K562 (cell line): ENCODE results near the gene CLEC4E. TPM values are rescaled to one million over a fixed set of nuclear protein-coding genes. Genes with fewer than 3 reads are reported as not detected.

Experiments
- ATAC-seq: fragments of 200-7000 bp; cut with Tn5 transposase; 3 replicates; pipeline ENCODE4 v1.9.1; 2020; ENCODE audit warnings: moderate library complexity
- BruUV-seq: library from RNA; stranded (reverse); fragments of 400-500 nt; replicated peaks from 2 replicates; lab custom pipeline; 2021; lab: Mats Ljungman, UMichigan
- CTCF ChIA-PET: fragments of 300-600 bp; formaldehyde crosslinking; extraction: SDS; loops from one replicate; lab custom pipeline; 2021; ENCODE audit warnings: low intra/inter-chr PET ratio; lab: Yijun Ruan, JAX
- POLR2A ChIA-PET: fragments of 300-600, 350-650 bp; sonication (Branson Sonifier 250); formaldehyde crosslinking; extraction: SDS; loops from one replicate; lab custom pipeline; 2021; ENCODE audit warnings: antibody characterized with exemption, inconsistent platforms; lab: Yijun Ruan, JAX
- DNase-seq, 4 experiments: peaks; one replicate each; pipeline versions ENCODE4 v3.0.0 to v3.0.0-alpha.2; 2011 to 2018; ENCODE audit warnings: low spot score in 3 of 4, mixed read lengths in 3 of 4; ENCODE audit errors: extremely low read depth in 1 of 4
- FAIRE-seq: peaks from 2 replicates; lab custom pipeline; 2011; peaks lifted over from hg19 to GRCh38; lab: Jason Lieb, UNC
- H2AFZ ChIP-seq: 2 replicates; pipeline ENCODE4 v1.6.0; 2011; ENCODE audit warnings: low read depth, low read length, control low read depth, inconsistent platforms
- H3K27ac ChIP-seq: fragments of 200-600 bp; 3 replicates; pipeline ENCODE4 v1.8.0; 2011; ENCODE audit warnings: low read depth, mild to moderate bottlenecking, control low read depth, inconsistent platforms, low read length, moderate library complexity, mixed read lengths; ENCODE audit errors: extremely low read depth
- H3K27me3 ChIP-seq, 2 experiments: fragments of 300-600 bp in 1 of 2; 2 replicates in 1 of 2; 3 replicates in 1 of 2; pipeline versions ENCODE4 v1.6.0 to v1.8.0; 2011; ENCODE audit warnings: inconsistent platforms in 2 of 2, low read length in 2 of 2, mild to moderate bottlenecking in 1 of 2, mixed read lengths in 1 of 2, moderate library complexity in 1 of 2; ENCODE audit not compliant: control insufficient read depth in 2 of 2, insufficient read depth in 2 of 2
- H3K36me3 ChIP-seq: fragments of 300-600 bp; 3 replicates; pipeline ENCODE4 v1.8.0; 2011; ENCODE audit warnings: mild to moderate bottlenecking, low read length, inconsistent platforms; ENCODE audit not compliant: control insufficient read depth, insufficient read depth
- H3K4me1 ChIP-seq, 2 experiments: fragments of 200-600 bp in 1 of 2; replicated peaks in 1 of 2; 2 replicates in 1 of 2; 3 replicates in 1 of 2; pipeline versions ENCODE4 v1.5.1 to v1.8.0; 2011; ENCODE audit warnings: inconsistent platforms in 2 of 2, low read length in 2 of 2, mild to moderate bottlenecking in 1 of 2, mixed read lengths in 1 of 2, moderate library complexity in 1 of 2; ENCODE audit not compliant: control insufficient read depth in 2 of 2, insufficient read depth in 2 of 2
- H3K4me2 ChIP-seq: 2 replicates; pipeline ENCODE4 v1.6.1; 2011; ENCODE audit warnings: low read length, control low read depth, inconsistent platforms, mixed read lengths; ENCODE audit not compliant: insufficient read depth
- H3K4me3 ChIP-seq: fragments of 200-600 bp; sonication (generic), shearing (Covaris generic); 2 replicates; pipeline ENCODE4 v1.5.1; 2016; ENCODE audit warnings: control low read depth, inconsistent platforms
- H3K79me2 ChIP-seq: fragments of 200-600 bp; 3 replicates; pipeline ENCODE4 v1.8.0; 2011; ENCODE audit warnings: low read length, inconsistent platforms; ENCODE audit not compliant: control insufficient read depth, insufficient read depth
- H3K9ac ChIP-seq, 2 experiments: 2 replicates each; pipeline versions ENCODE4 v1.6.0 to v1.6.1; 2011; ENCODE audit warnings: low read depth in 2 of 2, low read length in 2 of 2, control low read depth in 1 of 2, inconsistent platforms in 1 of 2, mild to moderate bottlenecking in 1 of 2, mixed read lengths in 1 of 2; ENCODE audit not compliant: insufficient read depth in 1 of 2
- H3K9me1 ChIP-seq: one replicate; pipeline ENCODE4 v1.6.0; 2011; ENCODE audit warnings: inconsistent platforms, mild to moderate bottlenecking, low read length, moderate library complexity; ENCODE audit not compliant: control insufficient read depth, insufficient read depth
- H3K9me3 ChIP-seq: replicated peaks from 2 replicates; pipeline ENCODE4 v1.5.1; 2011; ENCODE audit warnings: low read depth, low read length, inconsistent platforms; ENCODE audit not compliant: control insufficient read depth, insufficient read depth
- H4K20me1 ChIP-seq: replicated peaks from 2 replicates; pipeline ENCODE4 v1.6.1; 2011; ENCODE audit warnings: low read length, inconsistent platforms, mixed read lengths; ENCODE audit not compliant: control insufficient read depth, insufficient read depth
- CEBPZ ChIP-seq: fragments of 150-350 bp; IDR thresholded peaks from 2 replicates; pipeline ENCODE4 v1.6.1; 2014; ENCODE audit warnings: low read depth, mild to moderate bottlenecking, low read length, borderline replicate concordance
- ELF1 ChIP-seq: fragments of 200-800 bp; sonication (Bioruptor generic); IDR thresholded peaks from 2 replicates; pipeline ENCODE4 v1.6.1; 2016; ENCODE audit warnings: missing genetic modification characterization, missing compliant biosample characterization
- FOS ChIP-seq: IDR thresholded peaks from 3 replicates; pipeline ENCODE4 v1.6.1; 2011; ENCODE audit not compliant: insufficient read length; ENCODE audit errors: extremely low read depth
- FOXA3 ChIP-seq, 2 experiments: fragments of 450-650 bp in 1 of 2; sonication (generic) in 1 of 2; formaldehyde crosslinking; IDR thresholded peaks in 1 of 2; conservative IDR thresholded peaks in 1 of 2; 2 replicates each; pipeline versions ENCODE4 v1.4.0 to v1.8.0; 2020 to 2022; ENCODE audit warnings: mild to moderate bottlenecking in 2 of 2, missing genetic modification reagents in 1 of 2
- TGIF2 ChIP-seq: sonication (generic); formaldehyde crosslinking; IDR thresholded peaks from 2 replicates; pipeline ENCODE4 v1.8.1; 2022; ENCODE audit warnings: mild to moderate bottlenecking, missing genetic modification reagents, moderate library complexity
- TSHZ1 ChIP-seq: fragments of 250-450 bp; sonication (Bioruptor Pico); IDR thresholded peaks from 2 replicates; pipeline ENCODE4 v1.4.0; 2020; ENCODE audit warnings: mild to moderate bottlenecking, moderate library complexity
- WGBS: fragments of 100-300 bp; shearing (Covaris generic); methylation state at CpG from one replicate; pipeline ENCODE4 v1.1.6; 2016; ENCODE audit warnings: low coverage, mixed read lengths; ENCODE audit not compliant: insufficient coverage; ENCODE audit errors: missing lambda C conversion rate; 5-methylcytosine and 5-hydroxymethylcytosine counted together
- in situ Hi-C: fragments of 300-500 bp; cut with MboI; formaldehyde crosslinking; loops from 4 replicates; pipeline ENCODE4 v1.15.0; 2018; ENCODE audit warnings: inconsistent platforms, mixed read lengths
- intact Hi-C: fragments of 100-400 bp; cut with micrococcal nuclease; formaldehyde crosslinking; loops from 2 replicates; pipeline ENCODE4 v1.14.2; 2022
- polyA plus RNA-seq, 8 experiments: library from polyadenylated mRNA; depleted of rRNA in 4 of 8; stranded (reverse) in 5 of 8; unstranded in 3 of 8; fragments of >200 nt; fragmentation: Nextera tagmentation in 2 of 8; fragmentation: Illumina TruSeq in 1 of 8; extraction: Ambion mirVana in 2 of 8; extraction: Trizol in 1 of 8; gene quantifications; 2 replicates each; pipeline versions ENCODE4 v1.2.1 to v1.2.3, GENCODE V29; 2011 to 2014; ENCODE audit warnings: inconsistent platforms in 1 of 8, missing spikeins in 1 of 8
- total RNA-seq, 7 experiments: library from RNA; depleted of rRNA in 6 of 7; stranded (reverse); fragments of >200 nt in 6 of 7; fragmentation: Illumina TruSeq in 2 of 7; extraction: Trizol in 2 of 7; gene quantifications; 2 replicates each; pipeline versions ENCODE4 v1.2.1 to v1.2.3, GENCODE V29; 2011 to 2021; ENCODE audit warnings: low replicate concordance in 1 of 7

CLEC4E gene
- total and polyA plus RNA-seq, 9 of the 15 experiments (the other 6 are each of a cell fraction or from before 2014, with no cell fraction given) = not detected

- H4K20me1 ChIP-seq = no peaks in the 10 kb centered on the region
- H3K27me3 ChIP-seq = no peaks in the 10 kb centered on the region
- no TSS peak for BruUV-seq
- no peak overlapping the region for H3K27ac ChIP-seq
- ChIA-PET POLR2A (interaction anchor here (0.6 kb wide), 1 partner anchor 12 kb away, joined by 3 read pairs; no protein-coding TSS in a partner anchor), CTCF (no interaction called here)
- no peaks in the 10 kb centered on the region for H3K4me1 ChIP-seq
- H3K9me1 ChIP-seq = no peaks in the 10 kb centered on the region
- no peak for FAIRE-seq
- H3K4me2 ChIP-seq = no peak overlapping the region
- intact Hi-C loops = no loop called here
- no peak overlapping the region for H2AFZ ChIP-seq
- 0% methylated on average over 6 of the region's 6 CpGs for WGBS
- no peaks in the 10 kb centered on the region for H3K36me3 ChIP-seq
- no peak overlapping the region for H3K9ac ChIP-seq
- H3K9me3 ChIP-seq = no peaks in the 10 kb centered on the region
- ATAC-seq = no peak
- no peak overlapping the region for H3K4me3 ChIP-seq
- H3K79me2 ChIP-seq = no peaks in the 10 kb centered on the region
- no peak for DNase-seq
- in situ Hi-C loops = no loop called here
- TF ChIP-seq TSHZ1 (CRISPR knock-in tag) (no peak), ELF1 (tag) (no peak), FOS (no peak), TGIF2 (CRISPR knock-in tag) (no peak), FOXA3 (CRISPR knock-in tag; conservative IDR thresholded peaks at IDR 0.05 in 1 of 2, IDR thresholded peaks at IDR 0.05 in 1 of 2) (no peak), CEBPZ (no peak)
Measured at GRCh38 chr12:8553088-8553627, 12.5 kb upstream of the CLEC4E start.
